T-helper 1 cell treated with Interleukin-12 subunit alpha and Interleukin-12 subunit beta and Interleukin-4 antibody, amounts not matched to agents 30 μg/mL and 1 μg/mL, for 36 hours (primary cell): ENCODE measurements around the gene MTA3.
"Not testable (repeated sequence)": the region's sequence is repeated elsewhere in the genome, so short reads cannot be mapped to it uniquely, and the experiment has no call there.

Experiments used
- H3K27ac Mint-ChIP-seq: one replicate; pipeline ENCODE4 v1.8.0; 2021; ENCODE audit warnings: mild to moderate bottlenecking, mixed read lengths
- H3K27me3 Mint-ChIP-seq: one replicate; pipeline ENCODE4 v1.8.0; 2021; ENCODE audit warnings: low read depth, mixed read lengths
- H3K36me3 Mint-ChIP-seq: one replicate; pipeline ENCODE4 v1.8.0; 2021; ENCODE audit warnings: low read depth, mixed read lengths
- H3K4me1 Mint-ChIP-seq: one replicate; pipeline ENCODE4 v1.8.0; 2021; ENCODE audit warnings: low read depth, mixed read lengths
- H3K4me3 Mint-ChIP-seq: one replicate; pipeline ENCODE4 v1.8.0; 2021; ENCODE audit warnings: mild to moderate bottlenecking, moderate library complexity, mixed read lengths
- H3K9me3 Mint-ChIP-seq: one replicate; pipeline ENCODE4 v1.8.0; 2021; ENCODE audit warnings: mixed read lengths

The MTA3 gene

DNA sequence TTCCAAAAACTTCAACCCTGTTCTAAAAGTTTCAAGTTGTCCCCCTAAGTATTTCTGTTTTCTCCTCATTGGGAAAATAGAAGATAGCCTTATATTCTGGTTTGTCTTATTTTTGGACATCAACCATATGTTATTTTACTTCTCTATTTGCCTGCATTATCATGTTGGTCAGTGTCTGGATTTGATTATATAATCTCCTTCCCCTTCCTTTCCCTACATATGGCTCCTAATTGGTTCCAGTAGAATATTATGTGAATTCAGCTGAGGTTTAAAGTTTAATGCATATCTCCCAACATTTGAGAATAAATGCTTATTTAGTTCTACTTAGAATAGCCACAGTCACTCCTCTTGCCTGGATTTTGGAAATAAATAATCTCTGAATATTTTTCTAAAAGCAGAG is 128.6 kb downstream of the MTA3 start:
- Mint-ChIP-seq H3K4me3 (no peak overlapping the region), H3K27ac (no peak overlapping the region), H3K36me3 (peaks cover 1% of the 10 kb centered on the region), H3K9me3 (no peaks in the 10 kb centered on the region), H3K27me3 (no peaks in the 10 kb centered on the region), H3K4me1 (peaks cover 16% of the 10 kb centered on the region)

DNA sequence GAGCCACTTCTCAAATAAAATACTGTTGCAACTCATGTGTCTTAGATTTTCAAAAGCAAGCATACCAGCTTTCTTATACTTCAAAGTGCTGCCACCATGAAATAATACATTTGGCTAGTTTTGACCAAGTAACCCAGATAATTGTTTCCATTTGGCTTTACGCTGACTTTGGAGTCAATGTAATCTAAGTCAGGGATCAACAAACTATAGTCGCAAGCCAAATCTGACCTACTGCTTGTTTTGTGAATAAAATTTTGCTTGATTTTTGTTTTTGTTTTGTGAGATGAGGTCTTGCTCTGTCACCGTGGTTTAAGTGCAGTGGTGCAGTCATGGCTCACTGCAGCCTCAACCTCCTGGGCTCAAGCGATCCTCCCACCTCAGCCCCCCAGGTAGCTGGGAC is 130.5 kb downstream of the MTA3 start:
- H3K4me1 Mint-ChIP-seq, result peaks cover 2% of the 10 kb centered on the region
- H3K9me3 Mint-ChIP-seq, result no peaks in the 10 kb centered on the region
- H3K4me3 Mint-ChIP-seq, result no peak overlapping the region
- H3K36me3 Mint-ChIP-seq, result no peaks in the 10 kb centered on the region
- H3K27me3 Mint-ChIP-seq, result no peaks in the 10 kb centered on the region
- H3K27ac Mint-ChIP-seq, result no peak overlapping the region

DNA sequence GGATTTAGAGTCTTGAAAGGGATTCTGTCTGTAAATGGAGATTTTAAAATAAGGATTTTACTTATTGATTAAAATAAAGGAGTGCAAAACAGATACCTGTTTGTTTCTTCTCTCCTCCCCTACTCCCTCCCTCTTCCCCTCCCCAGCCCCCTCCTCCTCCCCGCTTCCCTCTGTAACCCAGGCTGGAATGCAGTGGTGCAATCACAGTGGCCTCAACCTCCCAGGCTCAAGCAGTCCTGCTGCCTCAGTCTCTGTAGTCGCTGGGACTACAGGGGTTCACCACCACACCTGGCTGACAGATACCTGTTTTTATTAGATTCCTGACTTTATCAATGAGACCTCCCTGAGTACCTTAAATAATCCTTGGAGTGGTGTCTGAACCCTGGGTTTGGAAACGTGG is 138.4 kb downstream of the MTA3 start:
- H3K27me3 Mint-ChIP-seq, result no peaks in the 10 kb centered on the region
- H3K27ac Mint-ChIP-seq, result no peak overlapping the region
- no peaks in the 10 kb centered on the region for H3K9me3 Mint-ChIP-seq
- H3K4me1 Mint-ChIP-seq, result no peaks in the 10 kb centered on the region
- H3K4me3 Mint-ChIP-seq, result no peak overlapping the region
- peaks cover 11% of the 10 kb centered on the region for H3K36me3 Mint-ChIP-seq

DNA sequence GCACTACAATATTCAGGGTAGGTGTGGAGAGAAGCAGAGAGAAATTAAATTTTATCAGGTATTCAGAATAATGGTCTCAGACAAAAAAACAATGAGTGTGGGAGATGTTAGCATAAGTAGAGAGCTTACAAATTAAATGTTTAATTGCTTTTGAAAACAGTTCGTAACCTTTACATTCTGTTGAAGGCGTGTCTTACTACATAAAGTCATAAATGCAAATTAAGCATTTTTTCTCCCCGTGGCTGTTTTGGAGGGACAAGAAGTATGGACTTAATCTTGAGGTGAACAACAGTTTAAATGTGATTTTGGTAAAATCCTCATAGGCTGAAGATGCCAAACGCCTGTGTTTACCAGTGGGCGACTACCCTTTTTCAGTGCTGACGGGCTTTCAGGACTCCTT is 139.7 kb downstream of the MTA3 start:
- no peak overlapping the region for H3K27ac Mint-ChIP-seq
- peaks cover 11% of the 10 kb centered on the region for H3K36me3 Mint-ChIP-seq
- no peaks in the 10 kb centered on the region for H3K4me1 Mint-ChIP-seq
- no peak overlapping the region for H3K4me3 Mint-ChIP-seq
- no peaks in the 10 kb centered on the region for H3K27me3 Mint-ChIP-seq
- H3K9me3 Mint-ChIP-seq, result no peaks in the 10 kb centered on the region

DNA sequence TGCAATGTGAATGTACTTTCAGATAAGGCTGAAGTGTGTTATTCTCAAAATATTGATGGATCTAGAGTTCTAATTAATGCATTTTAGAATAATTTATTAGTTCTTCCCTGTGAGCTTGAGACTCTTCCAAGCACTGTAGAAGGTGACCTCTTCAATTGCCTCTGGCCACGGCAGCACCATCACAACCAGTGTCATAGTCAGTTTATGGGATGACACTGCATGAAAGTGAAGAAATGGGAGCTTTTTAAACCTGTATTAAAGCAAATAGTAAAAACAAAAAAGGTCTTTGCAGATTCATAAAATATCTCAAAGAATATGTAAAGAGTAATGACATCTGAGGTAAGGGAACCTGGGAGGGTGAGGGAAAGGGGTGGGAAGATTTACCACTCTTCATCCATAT is 143.5 kb downstream of the MTA3 start:
- peaks cover 6% of the 10 kb centered on the region for H3K36me3 Mint-ChIP-seq
- no peak overlapping the region for H3K27ac Mint-ChIP-seq
- no peaks in the 10 kb centered on the region for H3K4me1 Mint-ChIP-seq
- H3K9me3 Mint-ChIP-seq, result no peaks in the 10 kb centered on the region
- no peaks in the 10 kb centered on the region for H3K27me3 Mint-ChIP-seq
- H3K4me3 Mint-ChIP-seq, result no peak overlapping the region

DNA sequence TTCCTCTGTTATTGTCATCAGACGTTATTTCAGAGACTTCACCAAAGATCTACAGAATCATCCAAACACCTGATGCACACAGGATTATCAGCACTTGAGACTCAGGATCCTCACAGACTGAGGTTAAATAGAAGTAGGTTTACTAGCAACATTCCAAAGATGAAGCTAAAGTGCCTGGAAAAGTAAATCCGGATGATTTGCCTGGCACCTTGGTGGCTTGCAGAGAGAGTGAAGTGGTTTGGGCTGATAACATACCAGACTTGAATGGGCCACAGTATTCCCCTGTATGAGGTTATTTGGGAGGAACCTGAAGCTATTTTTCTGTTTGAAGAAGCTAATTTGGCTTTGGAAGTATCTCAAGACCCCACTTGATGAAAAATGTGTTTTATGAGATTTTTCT is 144.5 kb downstream of the MTA3 start:
- H3K9me3 Mint-ChIP-seq, result no peaks in the 10 kb centered on the region
- H3K4me3 Mint-ChIP-seq, result no peak overlapping the region
- H3K27me3 Mint-ChIP-seq, result no peaks in the 10 kb centered on the region
- peaks cover 6% of the 10 kb centered on the region for H3K36me3 Mint-ChIP-seq
- no peak overlapping the region for H3K27ac Mint-ChIP-seq
- H3K4me1 Mint-ChIP-seq, result no peaks in the 10 kb centered on the region

DNA sequence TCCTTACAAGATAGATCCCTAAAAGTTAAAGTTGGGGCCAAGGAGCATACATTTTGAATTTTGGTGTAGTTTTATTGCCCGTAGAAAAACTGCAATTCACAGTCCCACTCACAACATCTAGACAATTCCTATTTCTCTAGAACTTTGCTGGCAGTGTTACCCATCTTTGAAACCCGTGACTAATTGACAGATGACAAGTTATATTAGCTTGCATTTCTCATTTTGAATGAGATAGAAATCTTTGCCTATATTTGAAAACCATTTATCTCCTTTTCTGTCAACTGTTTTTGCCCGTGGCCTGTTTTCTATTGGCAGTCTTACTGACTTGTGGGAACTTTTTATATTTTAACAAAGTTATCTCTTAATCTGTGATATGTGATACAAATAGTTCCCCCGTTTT is 145.5 kb downstream of the MTA3 start:
- Mint-ChIP-seq H3K4me3 (no peak overlapping the region), H3K27ac (no peak overlapping the region), H3K4me1 (no peaks in the 10 kb centered on the region), H3K36me3 (peaks cover 3% of the 10 kb centered on the region), H3K9me3 (no peaks in the 10 kb centered on the region), H3K27me3 (no peaks in the 10 kb centered on the region)

DNA sequence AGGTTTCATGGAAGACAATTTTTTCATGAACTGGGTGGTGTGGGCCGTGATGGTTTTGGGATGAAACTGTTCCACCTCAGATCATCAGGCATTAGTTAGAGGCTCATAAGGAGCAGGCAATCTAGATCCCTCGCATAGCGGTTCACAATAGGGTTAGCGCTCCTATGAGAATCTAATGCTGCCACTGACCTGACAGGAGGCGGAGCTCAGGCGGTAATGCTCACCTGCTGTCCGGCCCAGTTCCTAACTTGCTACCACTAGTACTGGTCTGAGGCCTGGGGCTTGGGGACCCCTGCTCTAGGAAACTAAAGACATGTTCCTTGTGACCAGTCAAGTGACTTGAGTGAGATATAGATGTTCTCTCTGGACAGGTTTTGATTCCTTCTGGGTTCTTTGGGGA is 146.3 kb downstream of the MTA3 start:
- H3K9me3 Mint-ChIP-seq, result no peaks in the 10 kb centered on the region
- no peaks in the 10 kb centered on the region for H3K27me3 Mint-ChIP-seq
- no peak overlapping the region for H3K27ac Mint-ChIP-seq
- no peaks in the 10 kb centered on the region for H3K4me1 Mint-ChIP-seq
- no peak overlapping the region for H3K4me3 Mint-ChIP-seq
- H3K36me3 Mint-ChIP-seq, result peaks cover 2% of the 10 kb centered on the region

DNA sequence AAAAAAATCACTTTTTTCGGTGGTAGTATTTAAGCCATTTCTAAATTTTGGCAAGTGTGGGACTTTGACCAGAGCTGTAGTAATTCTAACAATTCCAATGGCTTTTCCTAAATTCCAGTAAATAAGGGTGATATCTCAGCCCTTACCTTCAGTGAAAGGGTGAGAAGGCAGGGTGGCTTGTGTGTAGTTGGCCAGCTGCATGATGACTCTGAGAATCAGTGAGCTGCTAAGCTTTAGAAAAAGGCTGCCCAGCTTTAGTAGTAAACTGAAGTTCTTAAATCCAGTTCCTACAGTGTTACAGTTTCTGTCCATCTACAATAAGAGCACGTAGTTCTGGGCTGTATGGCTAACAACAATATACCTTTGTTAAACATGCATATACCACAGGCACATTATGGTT is 153.5 kb downstream of the MTA3 start:
- Mint-ChIP-seq H3K4me1 (peaks cover 9% of the 10 kb centered on the region), H3K27me3 (no peaks in the 10 kb centered on the region), H3K36me3 (peaks cover 2% of the 10 kb centered on the region), H3K9me3 (no peaks in the 10 kb centered on the region), H3K4me3 (no peak overlapping the region), H3K27ac (peak overlapping the region; percentile 5)

DNA sequence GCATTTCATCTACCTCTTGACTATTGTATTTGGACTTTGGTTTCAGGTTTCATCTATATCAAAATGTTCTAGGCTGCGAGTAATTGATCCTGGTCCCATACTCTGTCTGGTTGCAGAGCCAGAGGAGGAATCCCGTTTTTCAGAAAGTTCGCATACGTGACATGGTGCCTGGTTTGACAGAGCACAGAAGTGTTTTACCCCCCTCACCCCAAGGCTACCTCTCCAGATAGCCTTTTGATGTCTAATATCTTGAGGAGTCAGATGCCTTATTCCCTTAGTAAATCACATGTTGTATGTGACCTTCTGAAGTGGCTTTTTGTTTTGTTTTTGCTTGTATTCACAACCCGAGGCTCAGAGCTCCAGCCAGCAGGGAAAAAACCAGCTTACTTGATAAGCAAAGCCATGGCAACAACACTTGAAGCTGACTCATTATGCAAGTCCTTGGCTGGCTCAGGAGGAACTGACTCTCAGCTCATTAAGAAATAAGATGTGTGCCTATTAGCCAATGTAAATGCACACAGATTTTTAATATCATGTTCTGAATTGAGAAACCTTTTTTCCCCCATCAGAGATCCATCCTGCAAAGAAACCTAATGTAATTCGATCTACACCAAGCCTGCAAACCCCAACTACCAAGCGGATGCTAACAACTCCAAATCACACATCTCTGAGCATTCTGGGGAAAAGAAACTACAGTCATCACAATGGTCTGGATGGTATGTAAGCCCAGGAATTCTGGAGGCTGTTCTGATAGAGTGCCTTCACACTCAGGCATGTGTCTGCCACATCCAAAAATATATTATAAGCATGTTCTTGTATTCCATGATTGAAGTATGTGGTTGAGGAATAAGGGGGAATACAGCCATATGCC is 154.1 kb downstream of the MTA3 start:
- peak overlapping the region; percentile 5 for H3K27ac Mint-ChIP-seq
- peaks cover 9% of the 10 kb centered on the region for H3K4me1 Mint-ChIP-seq
- no peaks in the 10 kb centered on the region for H3K27me3 Mint-ChIP-seq
- H3K4me3 Mint-ChIP-seq, result no peak overlapping the region
- peaks cover 2% of the 10 kb centered on the region for H3K36me3 Mint-ChIP-seq
- H3K9me3 Mint-ChIP-seq, result no peaks in the 10 kb centered on the region

DNA sequence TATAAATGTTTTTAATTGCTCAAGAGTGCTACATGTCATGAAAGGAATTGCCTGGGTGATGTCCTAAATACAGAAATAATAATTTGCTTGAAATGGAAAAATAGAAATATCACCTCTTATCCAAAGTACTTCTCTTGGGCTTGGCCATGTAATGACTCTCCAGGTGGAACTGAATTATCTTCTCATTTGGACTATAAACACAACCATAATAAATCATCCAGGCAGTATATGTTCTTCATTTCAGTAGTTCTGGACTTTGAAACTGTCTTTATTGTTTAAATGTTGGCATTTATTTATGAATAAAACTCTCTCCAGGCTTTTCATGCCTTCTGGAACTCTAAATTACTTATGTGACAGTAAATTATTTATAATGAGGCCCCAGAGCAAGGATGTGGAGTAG is 155.0 kb downstream of the MTA3 start:
- no peak overlapping the region for H3K27ac Mint-ChIP-seq
- peaks cover 9% of the 10 kb centered on the region for H3K4me1 Mint-ChIP-seq
- H3K36me3 Mint-ChIP-seq, result peaks cover 2% of the 10 kb centered on the region
- no peaks in the 10 kb centered on the region for H3K9me3 Mint-ChIP-seq
- no peaks in the 10 kb centered on the region for H3K27me3 Mint-ChIP-seq
- no peak overlapping the region for H3K4me3 Mint-ChIP-seq

DNA sequence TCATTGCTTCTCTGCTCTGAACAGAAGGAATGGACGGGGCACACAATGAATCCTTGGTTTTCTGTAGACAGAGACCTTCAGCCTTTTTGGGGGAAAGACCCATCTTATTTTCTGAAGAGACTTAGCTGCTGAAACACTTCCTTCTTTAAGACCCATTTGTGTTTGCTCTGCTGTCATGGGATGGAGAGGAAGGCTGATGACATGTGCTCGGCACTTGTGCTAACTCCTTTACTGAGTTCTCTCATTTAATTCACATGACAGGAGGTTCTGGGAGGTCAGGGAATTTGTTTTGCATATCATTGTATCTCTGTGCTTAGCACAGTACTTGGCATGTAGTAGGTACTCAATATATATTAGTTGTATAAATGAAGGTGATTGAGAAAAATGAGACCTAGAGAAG is 156.5 kb downstream of the MTA3 start:
- Mint-ChIP-seq H3K27ac (no peak overlapping the region), H3K4me1 (peaks cover 9% of the 10 kb centered on the region), H3K27me3 (no peaks in the 10 kb centered on the region), H3K4me3 (no peak overlapping the region), H3K9me3 (peaks cover 5% of the 10 kb centered on the region), H3K36me3 (peaks cover 4% of the 10 kb centered on the region)

DNA sequence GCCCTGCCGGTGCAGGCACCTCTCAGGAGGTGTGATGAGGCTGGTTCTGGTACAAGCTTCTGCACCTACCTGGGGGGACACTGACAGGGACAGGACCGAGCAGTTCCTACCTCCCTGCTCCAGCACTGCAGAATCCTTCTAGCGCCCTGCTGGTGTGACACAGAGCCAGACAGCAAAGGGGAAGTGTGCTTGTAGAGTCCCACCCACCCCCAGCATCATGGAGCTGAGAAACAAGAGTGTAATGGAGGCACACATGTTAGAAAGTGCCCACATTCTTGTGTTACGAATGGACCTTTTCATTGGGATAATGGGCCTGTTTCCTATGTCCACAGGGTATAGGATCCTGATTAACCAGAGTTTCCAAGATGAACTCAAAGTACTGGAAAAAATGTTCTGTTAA is 157.2 kb downstream of the MTA3 start:
- peaks cover 9% of the 10 kb centered on the region for H3K4me1 Mint-ChIP-seq
- no peak overlapping the region for H3K27ac Mint-ChIP-seq
- H3K4me3 Mint-ChIP-seq, result no peak overlapping the region
- peaks cover 6% of the 10 kb centered on the region for H3K36me3 Mint-ChIP-seq
- H3K9me3 Mint-ChIP-seq, result peaks cover 10% of the 10 kb centered on the region
- no peaks in the 10 kb centered on the region for H3K27me3 Mint-ChIP-seq

DNA sequence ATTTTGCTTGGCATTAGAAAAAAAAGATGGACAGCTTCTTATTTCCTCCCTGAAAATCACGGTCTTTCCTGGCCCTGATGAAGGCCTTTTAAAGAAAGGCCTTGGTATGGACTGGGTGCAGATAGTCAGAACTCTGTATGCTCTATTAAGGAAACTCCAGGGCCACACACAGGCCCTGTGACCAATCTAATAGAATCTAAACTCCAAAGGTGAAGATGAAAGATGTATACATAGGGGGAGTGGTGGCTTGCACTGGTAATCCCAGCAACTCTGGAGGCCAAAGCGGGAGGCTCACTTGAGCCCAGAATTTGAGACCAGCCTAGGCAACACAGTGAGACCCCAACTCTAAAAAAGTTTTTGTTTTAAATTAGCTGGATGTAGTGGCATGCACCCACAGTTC is 158.2 kb downstream of the MTA3 start:
- Mint-ChIP-seq H3K4me3 (no peak overlapping the region), H3K4me1 (peaks cover 9% of the 10 kb centered on the region), H3K36me3 (peaks cover 12% of the 10 kb centered on the region), H3K9me3 (peaks cover 14% of the 10 kb centered on the region), H3K27me3 (no peaks in the 10 kb centered on the region), H3K27ac (no peak overlapping the region)

DNA sequence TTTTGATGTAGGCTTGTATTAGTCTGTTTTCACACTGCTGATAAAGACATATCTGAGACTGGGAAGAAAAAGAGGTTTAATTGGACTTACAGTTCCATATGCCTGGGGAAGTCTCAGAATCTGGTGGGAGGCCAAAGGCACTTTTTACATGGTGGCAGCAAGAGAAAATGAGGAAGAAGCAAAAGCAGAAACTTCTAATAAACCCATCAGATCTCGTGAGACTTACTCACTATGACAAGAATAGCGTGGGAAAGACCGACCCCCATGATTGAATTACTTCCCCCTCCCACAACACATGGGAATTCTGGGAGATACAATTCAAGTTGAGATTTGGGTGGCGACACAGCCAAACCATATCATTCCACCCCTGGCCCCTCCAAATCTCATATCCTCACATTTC is 162.9 kb downstream of the MTA3 start:
- not testable (repeated sequence) for H3K27ac Mint-ChIP-seq, H3K27me3 Mint-ChIP-seq, H3K4me3 Mint-ChIP-seq, H3K4me1 Mint-ChIP-seq
- Mint-ChIP-seq H3K36me3 (peaks cover 43% of the 10 kb centered on the region), H3K9me3 (peaks cover 39% of the 10 kb centered on the region)

DNA sequence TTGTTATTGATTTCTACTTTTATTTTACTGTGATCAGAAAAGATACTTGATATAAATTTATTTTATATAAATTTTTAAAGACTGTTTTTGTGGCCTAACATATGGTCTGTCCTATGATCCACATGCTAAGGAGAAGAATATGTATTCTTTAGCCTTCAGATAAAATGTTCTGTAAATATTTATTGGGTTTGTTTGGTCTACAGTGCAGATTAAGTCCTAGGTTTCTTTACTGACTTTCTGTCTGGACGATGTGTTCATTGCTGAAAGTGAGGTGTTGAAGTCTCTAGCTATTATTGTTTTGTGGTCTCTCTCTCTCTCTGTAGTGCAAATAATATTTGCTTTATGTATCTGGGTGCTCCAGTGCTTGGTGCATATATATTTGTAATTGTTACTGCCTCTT is 165.4 kb downstream of the MTA3 start:
- Mint-ChIP-seq H3K9me3 (peaks cover 46% of the 10 kb centered on the region), H3K4me1 (no peaks in the 10 kb centered on the region), H3K27ac (no peak overlapping the region), H3K27me3 (no peaks in the 10 kb centered on the region), H3K4me3 (no peak overlapping the region), H3K36me3 (peaks cover 53% of the 10 kb centered on the region)
